Stimulated activated CD8-positive, alpha-beta memory T cell treated with anti-CD3 and anti-CD28 coated beads, Interleukin-12 subunit alpha, Interleukin-12 subunit beta, amount 100 ng/mL, for 24 hours (primary cell): ENCODE measurements around the gene ZNF92.
"Not testable (repeated sequence)": the region's sequence is repeated elsewhere in the genome, so short reads cannot be mapped to it uniquely, and the experiment has no call there.

Experiments
- DNase-seq: peaks from one replicate; pipeline ENCODE4 v3.0.0-alpha.2; 2020; ENCODE audit errors: extremely low read depth

The ZNF92 gene

GRCh38 chr7:65373608-65374351 lies at the start of gene ZNF92:
Gene ZNF92, plus strand, starts transcription at chr7:65373855. Its CDS starts 143 bp downstream, at chr7:65373998.
- DNase-seq = peak; percentile 92

- DNase-seq = no peak
Observed at GRCh38 chr7:65325793-65326432, 47.7 kb upstream of the ZNF92 start.

- DNase-seq = no peak
Observed at GRCh38 chr7:65338346-65338745, 35.3 kb upstream of the ZNF92 start.

DNA sequence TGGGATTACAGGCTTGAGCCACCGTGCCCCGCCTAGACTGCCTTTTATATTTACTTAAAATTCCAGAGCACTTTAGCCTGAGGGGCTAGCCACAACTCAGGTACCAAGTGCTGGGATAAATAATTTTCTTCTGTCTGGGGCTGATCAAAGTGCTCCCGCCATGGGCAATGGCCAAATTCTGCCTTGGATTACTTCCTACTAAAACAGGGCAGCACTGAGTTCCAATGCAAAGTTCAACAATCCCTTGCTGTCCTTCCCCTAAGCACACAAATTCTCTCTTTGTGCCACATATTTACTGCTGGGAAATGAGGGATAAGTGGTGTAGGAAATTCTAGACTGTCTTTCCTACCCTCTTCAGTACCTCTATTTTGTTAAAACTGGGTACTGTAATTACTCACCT lies 34.4 kb upstream of the ZNF92 start:
- DNase-seq = no peak

DNA sequence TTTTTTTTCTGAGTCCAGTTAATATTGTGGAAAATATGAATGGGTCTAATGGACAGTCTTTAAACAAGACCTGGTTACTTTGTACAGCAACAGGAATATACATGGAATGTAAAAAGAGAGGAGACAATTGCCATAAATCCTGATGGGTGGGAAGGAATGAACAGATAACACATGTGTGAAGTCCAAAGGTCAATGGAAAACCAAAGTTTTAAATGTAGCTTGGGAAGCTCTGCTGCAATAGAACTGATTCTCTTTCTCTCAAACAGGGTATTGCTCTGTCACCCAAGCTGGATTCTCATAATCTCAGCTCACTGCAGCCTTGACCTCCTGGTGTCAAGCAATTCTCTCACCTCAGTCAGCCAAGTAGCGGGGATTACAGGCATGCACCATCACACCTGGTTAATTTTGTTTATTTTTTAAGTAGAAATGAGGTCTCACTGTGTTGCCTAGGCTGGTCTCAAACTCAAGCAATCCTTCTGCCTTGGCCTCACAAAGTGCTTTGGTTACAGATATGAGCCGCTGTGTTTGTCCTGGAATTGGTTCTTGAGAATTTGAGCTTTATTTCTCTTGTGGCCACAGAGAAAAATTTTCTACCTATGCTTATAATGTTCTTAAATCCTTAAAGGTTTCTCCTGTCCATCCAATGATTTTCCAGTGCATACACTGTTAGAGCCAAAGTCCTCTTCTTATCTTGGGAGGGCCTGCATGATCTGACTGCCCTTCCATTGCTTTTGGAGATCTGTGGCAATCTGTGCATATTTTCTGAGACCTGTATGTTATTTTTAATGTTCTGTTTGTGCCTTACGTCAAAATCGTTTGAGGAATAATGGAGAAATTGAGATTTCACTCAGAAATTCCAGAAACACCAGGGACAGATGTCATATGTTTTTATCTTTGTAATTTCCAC lies 30.7 kb upstream of the ZNF92 start:
- no peak for DNase-seq

GRCh38 chr7:65344541-65344940 lies 29.1 kb upstream of the ZNF92 start:
- not testable (repeated sequence) for DNase-seq

DNA sequence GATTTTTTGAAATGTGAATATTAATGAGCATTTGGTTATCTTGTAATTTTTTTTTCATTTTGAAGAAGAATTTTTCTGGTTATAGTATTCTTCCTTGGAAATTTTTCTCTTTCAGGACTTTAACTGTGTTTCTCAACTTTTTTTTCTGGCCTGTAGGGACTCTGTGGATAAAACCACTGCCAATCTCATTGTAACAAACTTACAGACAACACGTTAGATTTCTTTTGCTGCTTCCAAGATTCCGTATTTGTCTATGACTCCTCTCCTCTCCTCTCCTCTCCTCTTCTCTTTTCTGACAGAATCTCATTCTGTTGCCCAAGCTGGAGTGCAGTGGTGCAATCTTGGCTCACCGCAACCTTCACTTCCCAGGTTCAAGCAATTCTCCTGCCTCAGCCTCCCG lies 19.4 kb upstream of the ZNF92 start:
- no peak for DNase-seq

DNA sequence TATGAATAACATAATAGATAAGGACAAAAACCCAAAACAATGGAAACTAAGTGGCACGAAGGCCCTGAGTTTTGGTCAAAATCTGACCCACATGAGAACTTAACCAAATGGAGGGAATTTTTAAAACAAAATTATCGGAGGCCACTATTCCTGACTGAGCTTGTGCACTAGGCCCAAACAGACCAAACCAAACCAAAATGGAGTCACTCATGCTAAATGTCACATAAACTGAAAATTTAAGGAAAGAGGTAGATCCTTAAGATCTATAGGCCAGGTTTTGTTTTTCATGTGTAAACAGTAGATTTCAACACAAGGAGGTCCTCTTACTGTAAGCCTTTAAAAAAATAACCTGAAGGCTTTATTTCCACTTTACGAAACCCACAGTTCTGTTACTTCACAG lies 3.8 kb upstream of the ZNF92 start:
- DNase-seq = no peak

DNA sequence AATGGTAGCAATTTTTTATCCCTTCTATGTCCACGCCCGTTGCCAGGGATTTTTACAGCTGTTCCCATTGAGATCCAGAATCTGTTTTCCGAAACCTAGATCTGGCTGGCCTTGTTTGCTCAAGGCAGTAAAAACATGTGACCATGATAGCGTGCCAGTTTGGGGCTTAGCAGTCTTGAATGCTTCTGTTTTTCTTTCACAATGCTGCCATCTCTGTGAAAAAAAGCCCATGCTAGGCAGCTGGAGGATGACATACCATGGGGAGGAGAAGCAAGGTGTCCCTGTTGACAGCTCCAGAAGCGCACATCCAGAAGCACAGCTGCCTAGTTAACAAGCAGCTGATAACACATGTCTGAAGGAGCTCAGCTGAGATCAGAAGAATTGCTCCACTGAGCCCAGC lies 2.2 kb upstream of the ZNF92 start:
- no peak for DNase-seq

GRCh38 chr7:65379318-65379717 lies 5.7 kb downstream of the ZNF92 start:
- DNase-seq = no peak

DNA sequence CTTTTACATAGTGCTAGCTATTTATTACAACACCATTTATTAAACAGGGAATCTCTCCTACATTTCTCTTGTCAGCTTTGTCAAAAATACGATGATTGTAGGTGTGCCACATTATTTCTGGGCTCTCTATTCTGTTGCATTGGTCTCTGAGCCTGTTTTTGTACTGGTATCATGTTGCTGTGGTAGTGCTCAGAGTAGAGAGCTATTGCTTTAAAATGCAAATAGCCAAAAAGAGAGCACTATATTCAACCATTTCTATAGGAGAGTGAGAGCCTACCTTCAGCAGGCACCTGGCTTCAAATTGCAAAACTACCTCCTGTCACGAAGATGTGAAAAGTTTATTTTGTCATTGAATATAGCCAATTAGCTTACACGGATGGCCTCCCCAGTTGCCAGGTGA lies 8.1 kb downstream of the ZNF92 start:
- DNase-seq = no peak

GRCh38 chr7:65382452-65382851 lies 8.8 kb downstream of the ZNF92 start:
- DNase-seq = no peak

DNA sequence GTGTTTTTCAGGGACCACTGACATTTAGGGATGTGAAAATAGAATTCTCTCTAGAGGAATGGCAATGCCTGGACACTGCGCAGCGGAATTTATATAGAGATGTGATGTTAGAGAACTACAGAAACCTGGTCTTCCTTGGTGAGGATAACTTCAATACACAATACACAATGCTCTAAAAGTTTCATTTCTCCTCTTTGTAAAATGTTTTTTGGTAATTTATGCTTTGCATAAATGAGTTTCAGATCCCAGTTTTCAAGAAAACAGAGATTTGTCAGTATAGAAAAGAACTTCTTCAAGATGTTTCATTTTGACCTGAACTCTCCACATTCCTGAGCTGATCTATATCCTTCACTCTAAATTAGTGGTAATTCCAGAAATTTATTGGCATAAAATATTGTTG lies 14.2 kb downstream of the ZNF92 start:
- no peak for DNase-seq

GRCh38 chr7:65390588-65390987 lies 16.9 kb downstream of the ZNF92 start:
- no peak for DNase-seq

DNA sequence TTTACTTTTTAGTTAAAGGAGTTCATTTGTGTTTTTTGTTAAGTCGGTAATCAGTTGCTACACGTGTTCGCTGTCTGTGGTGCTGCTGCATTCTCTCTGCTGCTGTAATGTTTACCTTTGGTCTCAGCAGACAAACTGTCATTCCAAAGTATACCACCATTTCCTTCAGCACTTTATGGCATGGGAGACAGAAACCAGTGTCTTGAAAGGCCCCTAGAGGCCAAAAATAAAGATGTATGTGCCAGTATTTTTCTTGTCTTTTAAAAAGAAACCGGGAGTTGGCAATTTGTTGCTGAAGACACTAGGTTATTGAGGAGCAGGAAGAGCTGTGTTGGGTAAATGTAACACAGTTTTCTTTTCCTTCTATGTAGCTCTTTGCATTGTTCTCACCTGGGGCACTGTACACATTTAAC lies 24.1 kb downstream of the ZNF92 start:
- no peak for DNase-seq

DNA sequence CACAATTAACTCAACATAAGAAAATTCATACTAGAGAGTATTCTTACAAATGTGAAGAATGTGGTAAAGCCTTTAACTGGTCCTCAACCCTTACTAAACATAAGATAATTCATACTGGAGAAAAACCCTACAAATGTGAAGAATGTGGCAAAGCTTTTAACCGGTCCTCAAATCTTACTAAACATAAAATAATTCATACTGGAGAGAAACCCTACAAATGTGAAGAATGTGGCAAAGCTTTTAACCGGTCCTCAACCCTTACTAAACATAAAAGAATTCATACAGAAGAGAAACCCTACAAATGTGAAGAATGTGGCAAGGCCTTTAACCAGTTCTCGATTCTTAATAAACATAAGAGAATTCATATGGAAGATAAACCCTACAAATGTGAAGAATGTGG lies 25.0 kb downstream of the ZNF92 start:
- not testable (repeated sequence) for DNase-seq

DNA sequence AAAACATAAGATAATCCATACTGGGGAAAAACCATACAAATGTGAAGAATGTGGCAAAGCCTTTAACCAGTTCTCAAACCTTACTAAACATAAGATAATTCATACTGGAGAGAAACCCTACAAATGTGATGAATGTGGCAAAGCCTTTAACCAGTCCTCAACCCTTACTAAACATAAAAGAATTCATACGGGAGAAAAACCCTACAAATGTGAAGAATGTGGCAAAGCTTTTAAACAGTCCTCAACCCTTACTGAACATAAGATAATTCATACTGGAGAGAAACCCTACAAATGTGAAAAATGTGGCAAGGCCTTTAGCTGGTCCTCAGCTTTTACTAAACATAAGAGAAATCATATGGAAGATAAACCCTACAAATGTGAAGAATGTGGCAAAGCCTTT lies 25.4 kb downstream of the ZNF92 start:
- DNase-seq = not testable (repeated sequence)

- DNase-seq = no peak
Observed at GRCh38 chr7:65404020-65404419, 30.4 kb downstream of the ZNF92 start.

DNA sequence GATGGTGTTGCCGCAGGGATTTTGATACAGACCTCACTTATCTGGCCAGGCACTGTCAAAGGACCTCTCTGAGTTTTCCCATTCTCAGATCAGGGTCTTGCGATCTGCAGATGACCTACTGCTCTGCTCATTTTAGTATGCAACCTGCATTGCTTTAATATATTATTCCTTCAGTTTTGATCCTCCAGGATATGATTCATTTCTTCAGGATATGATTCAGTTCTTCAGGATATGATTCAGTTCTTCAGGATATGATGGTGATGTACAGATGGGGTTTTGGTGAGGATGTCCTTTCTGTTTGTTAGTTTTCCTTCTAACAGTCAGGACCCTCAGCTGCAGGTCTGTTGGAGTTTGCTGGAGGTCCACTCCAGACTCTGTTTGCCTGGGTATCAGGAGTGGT lies 33.1 kb downstream of the ZNF92 start:
- not testable (repeated sequence) for DNase-seq

DNA sequence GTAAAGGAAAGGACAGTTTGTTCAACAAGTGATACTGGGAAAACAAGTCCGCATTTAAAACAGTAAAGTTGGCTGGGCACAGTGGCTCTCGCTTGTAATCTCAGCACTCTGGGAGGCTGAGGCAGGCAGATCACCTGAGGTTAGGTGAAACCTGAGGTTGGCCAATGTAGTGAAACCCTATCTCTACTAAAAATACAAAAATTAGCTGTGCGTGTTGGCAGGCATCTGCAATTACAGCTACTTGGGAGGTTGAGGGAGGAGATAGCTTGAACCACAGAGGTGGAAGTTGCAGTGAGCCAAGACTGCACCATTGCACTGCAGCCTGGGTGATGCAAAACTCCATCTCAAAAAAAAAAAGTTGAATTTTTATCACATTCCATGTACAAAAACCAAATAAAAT lies 35.7 kb downstream of the ZNF92 start:
- DNase-seq = no peak

GRCh38 chr7:65411249-65411648 lies 37.6 kb downstream of the ZNF92 start:
- no peak for DNase-seq

GRCh38 chr7:65422670-65423069 lies 49.0 kb downstream of the ZNF92 start:
- DNase-seq = no peak

DNA sequence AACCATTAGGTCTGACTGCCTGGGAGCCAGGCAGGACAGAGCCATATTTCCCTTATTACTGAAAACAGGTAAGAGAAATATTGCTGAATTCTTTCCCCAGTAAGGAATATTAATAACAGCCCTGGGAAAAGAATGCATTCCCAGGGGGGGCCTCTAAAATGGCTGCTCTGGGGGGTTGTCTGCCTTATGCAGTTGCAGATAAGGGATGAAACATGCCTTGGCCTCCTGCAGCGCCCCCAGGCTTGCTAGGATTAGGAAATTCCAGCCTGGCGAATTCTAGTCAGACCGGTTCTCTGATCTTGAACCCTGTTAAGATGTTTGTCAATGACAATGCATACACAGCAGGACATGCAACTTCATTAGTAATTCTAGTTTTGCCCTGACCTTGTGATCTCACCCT lies 49.6 kb downstream of the ZNF92 start:
- DNase-seq = not testable (repeated sequence)
